Neural progenitor cell (in vitro differentiated cells): Measurements from ENCODE around the gene APLP2.

ENCODE experiments used
- CTCF ChIP-seq: fragments of 200-600 bp; sonication (generic); IDR thresholded peaks from 2 replicates; pipeline ENCODE4 v1.5.1; 2017; ENCODE audit warnings: antibody characterized with exemption, mild to moderate bottlenecking
- EZH2 ChIP-seq: fragments of 200-600 bp; sonication (generic); IDR thresholded peaks from 2 replicates; pipeline ENCODE4 v1.6.1; 2017; ENCODE audit warnings: antibody characterized with exemption, mild to moderate bottlenecking, moderate library complexity

- TF ChIP-seq CTCF (no peak), EZH2 (no peak)
Measured at GRCh38 chr11:130171534-130171933, 101.8 kb downstream of the APLP2 start.
